Thoracic aorta endothelial cell (primary cell): ENCODE measurements around the gene TMEM254. TPM values are rescaled to one million over a fixed set of nuclear protein-coding genes. Genes with fewer than 3 reads are reported as not detected.

Source experiments
- total RNA-seq: library from RNA; depleted of rRNA; stranded (reverse); fragments of >200 nt; gene quantifications from 2 replicates; pipeline ENCODE4 v1.2.3, GENCODE V29; 2012

Gene TMEM254
- total RNA-seq: 7.7 and 8.0 TPM in 2 replicates

DNA sequence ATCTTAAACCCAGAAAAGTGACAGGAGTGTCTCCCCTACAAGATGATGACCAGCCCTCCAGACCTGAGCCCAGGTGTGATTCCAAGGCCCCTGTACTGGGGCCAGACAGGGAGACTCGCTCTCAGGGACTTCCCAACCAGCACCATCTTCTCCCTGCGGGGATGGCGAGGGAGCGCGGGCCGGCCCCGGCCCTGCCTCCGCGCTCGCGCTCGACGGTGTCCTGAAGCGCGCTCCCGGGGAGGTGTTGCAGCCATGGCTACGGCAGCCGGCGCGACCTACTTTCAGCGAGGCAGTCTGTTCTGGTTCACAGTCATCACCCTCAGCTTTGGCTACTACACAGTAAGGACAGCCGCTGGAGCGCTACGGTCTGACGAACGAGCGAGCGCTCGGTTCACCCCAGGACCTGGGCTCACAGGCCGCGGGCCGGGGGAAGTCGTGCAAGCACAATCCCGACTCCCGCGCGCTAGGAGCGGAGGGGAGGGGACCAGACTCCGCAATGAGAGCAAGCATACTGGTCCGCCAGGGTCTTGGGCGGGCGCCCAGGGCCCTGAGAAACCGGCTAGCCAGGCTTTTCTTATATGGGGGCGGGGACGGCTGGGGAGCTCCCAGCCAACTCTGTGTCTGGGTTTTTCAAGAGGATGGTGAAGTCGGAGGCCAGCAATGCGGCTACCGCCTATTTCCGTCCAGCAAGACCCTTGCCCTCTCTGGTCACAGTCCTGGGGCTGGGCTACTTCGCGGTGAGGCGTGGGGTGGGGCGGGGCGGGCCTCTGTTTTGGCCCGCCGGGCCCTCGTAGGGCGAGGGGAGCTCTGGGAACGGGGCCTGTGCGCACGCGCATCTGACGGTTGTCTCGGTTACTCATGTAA is at the start of gene TMEM254:
Gene TMEM254, plus strand, starts transcription at position 218 of the 864 bp plus-strand sequence. Its CDS starts 35 bp downstream, at position 253.

GRCh38 chr10:80132299-80133139 is 54.1 kb downstream of the TMEM254 start, which contains the start of gene PLAC9:
Gene PLAC9, plus strand, starts transcription at chr10:80132730. Its CDS starts 33 bp downstream, at chr10:80132763.

Other genes with a start within 250 kb of the TMEM254 start
- gene SFTPD, start 129.6 kb upstream of the TMEM254 start, total RNA-seq: not detected in 2 replicates
- 4.7 and 4.9 TPM in 2 replicates for gene PLAC9, start 54.1 kb downstream of the TMEM254 start, total RNA-seq
- 61.2 and 86.4 TPM in 2 replicates for gene ANXA11, start 126.9 kb downstream of the TMEM254 start, total RNA-seq
- not detected in 2 replicates for gene MAT1A, start 211.0 kb downstream of the TMEM254 start, total RNA-seq